ENCODE results near the gene NFAM1.

Gene NFAM1

DNA sequence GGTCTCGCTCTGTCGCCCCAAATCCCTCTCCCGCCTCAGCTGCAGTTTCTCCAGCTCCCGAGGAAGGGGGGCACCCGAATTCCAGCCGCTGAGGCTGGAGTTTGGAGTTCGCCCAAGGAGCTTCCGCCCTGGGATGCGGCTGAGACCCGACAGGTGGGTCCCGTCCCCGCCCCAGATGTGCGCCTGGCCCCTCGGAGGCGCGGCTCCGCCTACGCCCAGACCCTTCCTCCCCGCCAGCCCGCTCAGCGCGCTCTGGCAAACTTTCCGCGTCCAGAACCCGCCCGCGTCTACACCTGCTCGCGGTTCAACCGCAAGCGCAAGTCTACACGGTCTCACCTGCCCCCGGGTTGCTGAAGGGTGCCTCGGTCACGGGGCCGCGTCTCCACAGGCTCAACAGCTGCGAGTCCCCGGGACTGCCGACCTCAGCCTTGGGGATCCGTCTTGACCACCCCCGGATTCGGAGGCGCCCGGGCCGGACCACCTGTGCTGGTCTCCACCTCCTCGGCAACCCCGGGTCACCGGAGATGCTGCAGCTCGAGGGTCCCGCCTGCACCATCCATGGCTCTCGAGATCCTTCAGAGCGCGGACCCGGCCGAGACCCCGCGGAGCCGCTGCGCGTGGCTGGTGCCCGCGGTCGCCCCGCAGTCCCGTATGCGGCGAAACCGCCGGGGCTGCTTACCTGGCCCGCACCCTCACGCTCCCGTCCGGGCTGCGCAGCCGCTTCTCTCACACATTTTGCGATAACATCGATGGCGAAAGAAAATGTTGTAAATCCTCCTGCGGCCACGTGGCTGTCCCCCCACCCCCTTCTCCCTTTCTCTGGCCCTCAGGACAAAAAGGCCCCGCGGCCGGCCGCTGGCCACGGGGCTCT, 63.6 kb downstream of the NFAM1 start (continued):
- TF ChIP-seq, protein P1, sequence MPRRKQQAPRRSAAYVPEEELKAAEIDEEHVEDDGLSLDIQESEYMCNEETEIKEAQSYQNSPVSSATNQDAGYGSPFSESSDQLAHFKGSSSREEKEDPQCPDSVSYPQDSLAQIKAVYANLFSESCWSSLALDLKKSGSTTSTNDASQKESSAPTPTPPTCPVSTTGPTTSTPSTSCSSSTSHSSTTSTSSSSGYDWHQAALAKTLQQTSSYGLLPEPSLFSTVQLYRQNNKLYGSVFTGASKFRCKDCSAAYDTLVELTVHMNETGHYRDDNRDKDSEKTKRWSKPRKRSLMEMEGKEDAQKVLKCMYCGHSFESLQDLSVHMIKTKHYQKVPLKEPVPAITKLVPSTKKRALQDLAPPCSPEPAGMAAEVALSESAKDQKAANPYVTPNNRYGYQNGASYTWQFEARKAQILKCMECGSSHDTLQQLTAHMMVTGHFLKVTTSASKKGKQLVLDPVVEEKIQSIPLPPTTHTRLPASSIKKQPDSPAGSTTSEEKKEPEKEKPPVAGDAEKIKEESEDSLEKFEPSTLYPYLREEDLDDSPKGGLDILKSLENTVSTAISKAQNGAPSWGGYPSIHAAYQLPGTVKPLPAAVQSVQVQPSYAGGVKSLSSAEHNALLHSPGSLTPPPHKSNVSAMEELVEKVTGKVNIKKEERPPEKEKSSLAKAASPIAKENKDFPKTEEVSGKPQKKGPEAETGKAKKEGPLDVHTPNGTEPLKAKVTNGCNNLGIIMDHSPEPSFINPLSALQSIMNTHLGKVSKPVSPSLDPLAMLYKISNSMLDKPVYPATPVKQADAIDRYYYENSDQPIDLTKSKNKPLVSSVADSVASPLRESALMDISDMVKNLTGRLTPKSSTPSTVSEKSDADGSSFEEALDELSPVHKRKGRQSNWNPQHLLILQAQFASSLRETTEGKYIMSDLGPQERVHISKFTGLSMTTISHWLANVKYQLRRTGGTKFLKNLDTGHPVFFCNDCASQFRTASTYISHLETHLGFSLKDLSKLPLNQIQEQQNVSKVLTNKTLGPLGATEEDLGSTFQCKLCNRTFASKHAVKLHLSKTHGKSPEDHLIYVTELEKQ (tag by site-specific recombination; IDR thresholded peaks at IDR 0.05; ENCODE audit: borderline replicate concordance), result no peak
- TF ChIP-seq ZNF202 (tag by site-specific recombination; IDR thresholded peaks at IDR 0.05; ENCODE audit: borderline replicate concordance) (no peak), TRIM28 (IDR thresholded peaks at IDR 0.05; ENCODE audit: borderline replicate concordance, low read length) (no peak), ZNF121 (tag by site-specific recombination; IDR thresholded peaks at IDR 0.05) (peak; percentile 59), ZNF302 (tag by site-specific recombination; IDR thresholded peaks at IDR 0.05; ENCODE audit: low read depth) (no peak), ZNF777 (tag by site-specific recombination; IDR thresholded peaks at IDR 0.05; ENCODE audit: borderline replicate concordance) (peak; percentile 86), ZNF629 (tag by site-specific recombination; IDR thresholded peaks at IDR 0.05) (peak; percentile 19; the same call in 1 of the 2 replicates), ZNF558 (tag by site-specific recombination; IDR thresholded peaks at IDR 0.05) (no peak), ZNF596 (tag by site-specific recombination; IDR thresholded peaks at IDR 0.05) (0 out of 2 replicates have a peak, but pooled peaks have one; percentile 36), ZNF791 (tag by site-specific recombination; IDR thresholded peaks at IDR 0.05) (no peak), ZNF626 (tag by site-specific recombination; IDR thresholded peaks at IDR 0.05) (no peak), ZNF561 (tag by site-specific recombination; IDR thresholded peaks at IDR 0.05; ENCODE audit: borderline replicate concordance) (peak; percentile 91; the same call in 1 of the 2 replicates), ZNF354C (tag by site-specific recombination; IDR thresholded peaks at IDR 0.05; ENCODE audit: borderline replicate concordance, low read depth) (0 out of 2 replicates have a peak, but pooled peaks have one; percentile 6), ZNF174 (tag by site-specific recombination; IDR thresholded peaks at IDR 0.05) (no peak), ZNF37A (tag by site-specific recombination; IDR thresholded peaks at IDR 0.05) (no peak), KLF7 (tag by site-specific recombination; IDR thresholded peaks at IDR 0.05; ENCODE audit: borderline replicate concordance) (no peak), ZEB2 (tag by site-specific recombination; IDR thresholded peaks at IDR 0.05) (peak; percentile 89), ZBTB8A (tag by site-specific recombination; IDR thresholded peaks at IDR 0.05) (peak; percentile 66), ZNF223 (tag by site-specific recombination; IDR thresholded peaks at IDR 0.05) (0 out of 2 replicates have a peak, but pooled peaks have one; percentile 78), SP3 (tag by site-specific recombination; IDR thresholded peaks at IDR 0.05) (peak; percentile 33)
- TF ChIP-seq, protein P2, sequence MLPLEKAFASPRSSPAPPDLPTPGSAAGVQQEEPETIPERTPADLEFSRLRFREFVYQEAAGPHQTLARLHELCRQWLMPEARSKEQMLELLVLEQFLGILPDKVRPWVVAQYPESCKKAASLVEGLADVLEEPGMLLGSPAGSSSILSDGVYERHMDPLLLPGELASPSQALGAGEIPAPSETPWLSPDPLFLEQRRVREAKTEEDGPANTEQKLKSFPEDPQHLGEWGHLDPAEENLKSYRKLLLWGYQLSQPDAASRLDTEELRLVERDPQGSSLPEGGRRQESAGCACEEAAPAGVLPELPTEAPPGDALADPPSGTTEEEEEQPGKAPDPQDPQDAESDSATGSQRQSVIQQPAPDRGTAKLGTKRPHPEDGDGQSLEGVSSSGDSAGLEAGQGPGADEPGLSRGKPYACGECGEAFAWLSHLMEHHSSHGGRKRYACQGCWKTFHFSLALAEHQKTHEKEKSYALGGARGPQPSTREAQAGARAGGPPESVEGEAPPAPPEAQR (tag by site-specific recombination; IDR thresholded peaks at IDR 0.05), result no peak
- TF ChIP-seq, protein P3, sequence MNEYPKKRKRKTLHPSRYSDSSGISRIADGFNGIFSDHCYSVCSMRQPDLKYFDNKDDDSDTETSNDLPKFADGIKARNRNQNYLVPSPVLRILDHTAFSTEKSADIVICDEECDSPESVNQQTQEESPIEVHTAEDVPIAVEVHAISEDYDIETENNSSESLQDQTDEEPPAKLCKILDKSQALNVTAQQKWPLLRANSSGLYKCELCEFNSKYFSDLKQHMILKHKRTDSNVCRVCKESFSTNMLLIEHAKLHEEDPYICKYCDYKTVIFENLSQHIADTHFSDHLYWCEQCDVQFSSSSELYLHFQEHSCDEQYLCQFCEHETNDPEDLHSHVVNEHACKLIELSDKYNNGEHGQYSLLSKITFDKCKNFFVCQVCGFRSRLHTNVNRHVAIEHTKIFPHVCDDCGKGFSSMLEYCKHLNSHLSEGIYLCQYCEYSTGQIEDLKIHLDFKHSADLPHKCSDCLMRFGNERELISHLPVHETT (tag by site-specific recombination; IDR thresholded peaks at IDR 0.05), result no peak
- TF ChIP-seq, protein P4, sequence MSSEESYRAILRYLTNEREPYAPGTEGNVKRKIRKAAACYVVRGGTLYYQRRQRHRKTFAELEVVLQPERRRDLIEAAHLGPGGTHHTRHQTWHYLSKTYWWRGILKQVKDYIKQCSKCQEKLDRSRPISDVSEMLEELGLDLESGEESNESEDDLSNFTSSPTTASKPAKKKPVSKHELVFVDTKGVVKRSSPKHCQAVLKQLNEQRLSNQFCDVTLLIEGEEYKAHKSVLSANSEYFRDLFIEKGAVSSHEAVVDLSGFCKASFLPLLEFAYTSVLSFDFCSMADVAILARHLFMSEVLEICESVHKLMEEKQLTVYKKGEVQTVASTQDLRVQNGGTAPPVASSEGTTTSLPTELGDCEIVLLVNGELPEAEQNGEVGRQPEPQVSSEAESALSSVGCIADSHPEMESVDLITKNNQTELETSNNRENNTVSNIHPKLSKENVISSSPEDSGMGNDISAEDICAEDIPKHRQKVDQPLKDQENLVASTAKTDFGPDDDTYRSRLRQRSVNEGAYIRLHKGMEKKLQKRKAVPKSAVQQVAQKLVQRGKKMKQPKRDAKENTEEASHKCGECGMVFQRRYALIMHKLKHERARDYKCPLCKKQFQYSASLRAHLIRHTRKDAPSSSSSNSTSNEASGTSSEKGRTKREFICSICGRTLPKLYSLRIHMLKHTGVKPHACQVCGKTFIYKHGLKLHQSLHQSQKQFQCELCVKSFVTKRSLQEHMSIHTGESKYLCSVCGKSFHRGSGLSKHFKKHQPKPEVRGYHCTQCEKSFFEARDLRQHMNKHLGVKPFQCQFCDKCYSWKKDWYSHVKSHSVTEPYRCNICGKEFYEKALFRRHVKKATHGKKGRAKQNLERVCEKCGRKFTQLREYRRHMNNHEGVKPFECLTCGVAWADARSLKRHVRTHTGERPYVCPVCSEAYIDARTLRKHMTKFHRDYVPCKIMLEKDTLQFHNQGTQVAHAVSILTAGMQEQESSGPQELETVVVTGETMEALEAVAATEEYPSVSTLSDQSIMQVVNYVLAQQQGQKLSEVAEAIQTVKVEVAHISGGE (tag by site-specific recombination; conservative IDR thresholded peaks at IDR 0.05; ENCODE audit: low read depth), result no peak
- TF ChIP-seq, protein P5, sequence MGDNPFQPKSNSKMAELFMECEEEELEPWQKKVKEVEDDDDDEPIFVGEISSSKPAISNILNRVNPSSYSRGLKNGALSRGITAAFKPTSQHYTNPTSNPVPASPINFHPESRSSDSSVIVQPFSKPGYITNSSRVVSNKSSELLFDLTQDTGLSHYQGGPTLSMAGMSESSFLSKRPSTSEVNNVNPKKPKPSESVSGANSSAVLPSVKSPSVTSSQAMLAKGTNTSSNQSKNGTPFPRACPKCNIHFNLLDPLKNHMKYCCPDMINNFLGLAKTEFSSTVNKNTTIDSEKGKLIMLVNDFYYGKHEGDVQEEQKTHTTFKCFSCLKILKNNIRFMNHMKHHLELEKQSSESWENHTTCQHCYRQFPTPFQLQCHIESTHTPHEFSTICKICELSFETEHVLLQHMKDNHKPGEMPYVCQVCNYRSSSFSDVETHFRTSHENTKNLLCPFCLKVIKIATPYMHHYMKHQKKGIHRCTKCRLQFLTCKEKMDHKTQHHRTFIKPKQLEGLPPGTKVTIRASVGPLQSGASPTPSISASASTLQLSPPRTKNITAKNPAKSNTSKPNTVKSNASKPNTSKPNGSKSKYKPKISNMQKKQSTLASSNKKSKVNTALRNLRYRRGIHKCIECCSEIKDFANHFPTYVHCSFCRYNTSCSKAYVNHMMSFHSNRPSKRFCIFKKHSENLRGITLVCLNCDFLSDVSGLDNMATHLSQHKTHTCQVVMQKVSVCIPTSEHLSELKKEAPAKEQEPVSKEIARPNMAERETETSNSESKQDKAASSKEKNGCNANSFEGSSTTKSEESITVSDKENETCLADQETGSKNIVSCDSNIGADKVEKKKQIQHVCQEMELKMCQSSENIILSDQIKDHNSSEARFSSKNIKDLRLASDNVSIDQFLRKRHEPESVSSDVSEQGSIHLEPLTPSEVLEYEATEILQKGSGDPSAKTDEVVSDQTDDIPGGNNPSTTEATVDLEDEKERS (tag by site-specific recombination; IDR thresholded peaks at IDR 0.05), result no peak
- TF ChIP-seq, protein P6, sequence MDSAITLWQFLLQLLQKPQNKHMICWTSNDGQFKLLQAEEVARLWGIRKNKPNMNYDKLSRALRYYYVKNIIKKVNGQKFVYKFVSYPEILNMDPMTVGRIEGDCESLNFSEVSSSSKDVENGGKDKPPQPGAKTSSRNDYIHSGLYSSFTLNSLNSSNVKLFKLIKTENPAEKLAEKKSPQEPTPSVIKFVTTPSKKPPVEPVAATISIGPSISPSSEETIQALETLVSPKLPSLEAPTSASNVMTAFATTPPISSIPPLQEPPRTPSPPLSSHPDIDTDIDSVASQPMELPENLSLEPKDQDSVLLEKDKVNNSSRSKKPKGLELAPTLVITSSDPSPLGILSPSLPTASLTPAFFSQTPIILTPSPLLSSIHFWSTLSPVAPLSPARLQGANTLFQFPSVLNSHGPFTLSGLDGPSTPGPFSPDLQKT (IDR thresholded peaks at IDR 0.05; ENCODE audit: borderline replicate concordance, low read depth, low read length), result no peak

Data from HEK293 (cell line).